ENCODE data around the gene CTSV. TPM values are rescaled to one million over a fixed set of nuclear protein-coding genes. Genes with fewer than 3 reads are reported as not detected.
"Not testable (repeated sequence)": the region's sequence is repeated elsewhere in the genome, so short reads cannot be mapped to it uniquely, and the experiment has no call there.

CTSV gene
- total and polyA plus RNA-seq, 2 experiments from 2014 or later: 102 to 107 TPM

DNA sequence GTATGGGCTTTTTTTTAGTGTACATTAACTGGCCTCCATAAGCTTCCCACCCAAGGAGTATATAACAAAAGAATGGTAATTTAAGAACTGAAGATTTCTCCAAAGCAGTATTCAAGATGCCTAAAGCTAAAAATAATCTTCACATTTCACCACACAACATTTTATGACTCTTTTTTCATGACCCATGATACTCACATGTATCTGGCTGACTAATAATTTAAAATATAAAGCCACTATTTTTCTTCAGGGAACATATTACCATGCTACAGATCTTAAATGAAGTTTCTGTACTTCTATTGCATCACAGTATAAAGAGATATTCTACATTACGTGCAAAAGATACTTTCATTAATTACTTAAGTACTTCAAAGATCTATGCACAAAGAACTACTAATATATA lies 39.2 kb downstream of the CTSV start:
- H2AFZ ChIP-seq: not testable (repeated sequence)
- WGBS (ENCODE audit: low lambda C conversion rate, missing lambda C conversion rate): 100% methylated on average over 1 of the region's 1 CpG
- H3K79me2 ChIP-seq: peaks cover 72% of the 10 kb centered on the region

DNA sequence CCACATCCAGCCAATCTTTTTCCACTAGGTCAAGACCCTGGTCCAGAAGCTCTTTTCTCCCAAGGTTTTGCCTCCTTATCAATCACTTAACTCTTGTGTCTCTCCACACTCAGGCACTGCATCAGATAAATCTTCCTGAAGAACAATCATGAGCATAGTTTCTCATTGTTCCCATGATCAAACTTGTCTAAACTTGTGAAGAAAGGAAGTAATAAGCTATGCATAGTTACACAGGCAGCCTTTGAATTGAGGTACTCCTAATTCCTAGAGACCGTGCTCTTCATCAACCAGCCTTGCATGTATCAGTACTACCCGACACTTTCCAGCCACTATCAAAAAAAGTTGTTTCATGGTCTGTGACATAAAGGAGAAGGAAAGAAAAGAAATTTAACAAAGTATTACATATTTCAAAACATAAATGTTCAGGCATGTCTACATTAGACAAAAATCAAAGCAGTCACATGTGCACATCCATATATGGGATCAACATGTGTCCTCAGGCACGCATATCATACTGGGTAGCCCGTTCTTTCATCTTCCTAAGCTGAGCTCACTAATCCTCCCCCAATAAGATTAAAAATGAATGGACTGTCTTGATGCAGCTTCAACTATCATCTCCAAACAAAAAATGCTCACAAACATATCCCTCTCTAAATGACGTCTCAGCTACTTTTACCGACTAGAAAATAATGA lies 41.8 kb downstream of the CTSV start:
- H3K36me3 ChIP-seq (replicated peaks; ENCODE audit: insufficient read depth, low read depth); H3K27ac ChIP-seq; H3K4me2 ChIP-seq; H3K9me2 ChIP-seq (replicated peaks; ENCODE audit: insufficient read depth); H3K27me3 ChIP-seq; H2AFZ ChIP-seq; H3K9me3 ChIP-seq (ENCODE audit: low read depth); H3K4me1 ChIP-seq (ENCODE audit: insufficient read depth); DNase-seq (ENCODE audit: low spot score); H3K4me3 ChIP-seq: not testable (repeated sequence)
- peaks cover 20% of the 10 kb centered on the region for H4K20me1 ChIP-seq (ENCODE audit: insufficient read depth, poor library complexity, severe bottlenecking)
- peaks cover 57% of the 10 kb centered on the region for H3K79me2 ChIP-seq
- WGBS (ENCODE audit: low lambda C conversion rate, missing lambda C conversion rate): 89% methylated on average over 6 of the region's 6 CpGs

More for the DNA sequence above, 39.2 kb downstream of the CTSV start:
- not testable (repeated sequence) for H3K4me1 ChIP-seq (ENCODE audit: insufficient read depth); DNase-seq (ENCODE audit: low spot score); H3K36me3 ChIP-seq (replicated peaks; ENCODE audit: insufficient read depth, low read depth); H3K27me3 ChIP-seq; H3K9me3 ChIP-seq (ENCODE audit: low read depth); H3K9me2 ChIP-seq (replicated peaks; ENCODE audit: insufficient read depth); H3K27ac ChIP-seq; H3K4me2 ChIP-seq; H3K4me3 ChIP-seq
- H4K20me1 ChIP-seq (ENCODE audit: insufficient read depth, poor library complexity, severe bottlenecking): peaks cover 19% of the 10 kb centered on the region

DNA sequence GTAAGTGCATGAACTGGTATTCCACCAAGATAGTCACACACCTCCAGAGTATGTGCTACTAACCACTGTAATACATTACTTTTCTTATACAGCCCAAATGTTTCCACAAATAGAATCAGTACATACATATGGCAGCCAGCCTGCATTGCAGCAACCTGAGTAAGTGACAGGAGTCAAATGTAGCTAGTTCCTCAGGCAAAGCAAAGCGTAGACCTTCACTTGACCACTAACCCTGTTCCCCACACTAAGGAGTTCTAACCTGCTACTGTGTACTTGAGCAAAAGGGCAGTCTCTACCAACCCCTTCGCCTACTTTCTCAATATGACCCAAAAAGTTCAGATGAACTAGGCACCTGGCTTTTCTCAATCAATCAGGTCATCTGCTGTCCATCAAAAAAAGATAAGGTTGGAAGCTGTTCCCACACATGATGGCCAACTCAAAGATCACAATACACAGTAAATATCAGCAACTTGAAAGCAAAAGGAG lies 44.4 kb downstream of the CTSV start:
- H3K27me3 ChIP-seq; H3K9me2 ChIP-seq (replicated peaks; ENCODE audit: insufficient read depth); H2AFZ ChIP-seq; H3K4me1 ChIP-seq (ENCODE audit: insufficient read depth); H3K9me3 ChIP-seq (ENCODE audit: low read depth); H3K36me3 ChIP-seq (replicated peaks; ENCODE audit: insufficient read depth, low read depth); H3K4me3 ChIP-seq; DNase-seq (ENCODE audit: low spot score); H3K4me2 ChIP-seq; H3K27ac ChIP-seq: not testable (repeated sequence)
- Histone ChIP-seq H4K20me1 (ENCODE audit: insufficient read depth, poor library complexity, severe bottlenecking) (peaks cover 22% of the 10 kb centered on the region), H3K79me2 (peaks cover 58% of the 10 kb centered on the region)
- WGBS (ENCODE audit: low lambda C conversion rate, missing lambda C conversion rate): no CpG with 5 or more reads among the region's 2 CpGs

DNA sequence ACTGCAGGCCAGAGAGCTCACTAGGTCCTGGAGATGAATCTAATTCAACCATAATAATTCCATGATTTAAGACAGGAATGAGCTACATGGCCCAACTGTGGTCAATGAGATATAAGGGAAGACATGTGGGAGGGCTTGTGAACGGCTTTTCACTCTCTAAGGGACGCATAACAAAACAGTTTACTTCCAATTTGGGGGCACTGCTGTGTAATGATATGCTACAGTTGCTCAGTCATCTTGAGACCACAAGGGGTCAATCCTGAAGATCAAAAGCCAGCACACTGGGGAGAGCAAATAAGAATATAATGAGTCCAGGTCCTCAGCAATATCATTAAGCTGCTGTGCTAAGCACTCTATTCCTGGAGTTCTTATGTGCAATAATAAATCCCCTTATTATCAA lies 46.6 kb downstream of the CTSV start:
- 96% methylated on average over 2 of the region's 2 CpGs for whole genome bisulfite sequencing (ENCODE audit: low lambda C conversion rate, missing lambda C conversion rate)
- H4K20me1 ChIP-seq (ENCODE audit: insufficient read depth, poor library complexity, severe bottlenecking): peaks cover 15% of the 10 kb centered on the region

DNA sequence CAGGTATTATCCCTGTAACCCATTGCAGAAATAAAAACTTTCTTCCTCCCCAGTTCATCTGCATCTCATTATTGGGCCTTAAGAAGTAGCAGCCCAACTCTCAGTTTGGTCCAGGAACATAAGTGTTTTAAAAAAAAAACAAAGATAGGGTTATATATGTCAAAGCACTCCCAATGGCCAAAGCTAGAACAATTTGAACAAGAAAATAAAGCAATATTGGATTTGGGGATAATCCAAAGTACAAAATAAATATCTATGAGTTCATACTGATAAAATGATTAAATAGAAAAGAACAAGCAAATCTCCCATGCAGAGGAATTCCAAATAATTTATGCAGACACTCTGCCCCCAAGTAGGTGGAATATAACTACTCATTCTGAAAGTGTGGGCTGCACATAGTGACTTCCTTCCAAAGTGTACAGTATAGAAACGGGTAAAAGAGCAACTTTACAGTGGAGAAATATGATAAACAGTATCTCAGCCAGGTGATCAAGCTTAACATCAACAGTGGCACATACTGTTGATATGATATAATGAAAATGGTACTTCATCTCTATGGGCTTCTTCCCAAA lies 49.1 kb downstream of the CTSV start:
- H3K9me3 ChIP-seq (ENCODE audit: low read depth); H3K27me3 ChIP-seq; H3K4me1 ChIP-seq (ENCODE audit: insufficient read depth); DNase-seq (ENCODE audit: low spot score); H3K4me3 ChIP-seq; H3K9me2 ChIP-seq (replicated peaks; ENCODE audit: insufficient read depth); H3K27ac ChIP-seq; H3K4me2 ChIP-seq; H2AFZ ChIP-seq; H3K36me3 ChIP-seq (replicated peaks; ENCODE audit: insufficient read depth, low read depth): not testable (repeated sequence)
- WGBS (ENCODE audit: low lambda C conversion rate, missing lambda C conversion rate): 87% methylated on average over 1 of the region's 1 CpG
- H4K20me1 ChIP-seq (ENCODE audit: insufficient read depth, poor library complexity, severe bottlenecking): peaks cover 16% of the 10 kb centered on the region
- H3K79me2 ChIP-seq: peaks cover 54% of the 10 kb centered on the region

More for the DNA sequence above, 46.6 kb downstream of the CTSV start:
- not testable (repeated sequence) for H3K4me3 ChIP-seq; H3K4me2 ChIP-seq; H3K9me2 ChIP-seq (replicated peaks; ENCODE audit: insufficient read depth); H2AFZ ChIP-seq; H3K27me3 ChIP-seq; DNase-seq (ENCODE audit: low spot score); H3K4me1 ChIP-seq (ENCODE audit: insufficient read depth); H3K36me3 ChIP-seq (replicated peaks; ENCODE audit: insufficient read depth, low read depth); H3K9me3 ChIP-seq (ENCODE audit: low read depth); H3K27ac ChIP-seq
- peaks cover 47% of the 10 kb centered on the region for H3K79me2 ChIP-seq

DNA sequence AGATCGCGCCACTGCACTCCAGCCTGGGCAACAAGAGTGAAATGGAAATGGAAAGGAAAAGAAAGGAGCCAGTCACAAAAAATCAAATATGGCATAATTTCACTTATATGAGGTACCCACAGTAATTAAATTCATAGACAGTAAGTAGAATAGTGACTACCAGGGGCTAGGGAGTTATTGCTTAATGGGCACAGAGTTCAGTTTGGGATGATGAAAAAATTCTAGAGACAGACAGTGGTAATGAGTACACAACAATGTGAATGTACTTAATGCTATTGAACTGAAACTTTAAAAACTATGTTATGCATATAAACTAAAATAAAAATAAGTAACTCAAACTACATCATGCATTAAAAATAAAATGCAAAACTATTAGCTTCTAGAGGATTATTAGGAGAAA lies 54.1 kb downstream of the CTSV start:
- H3K4me1 ChIP-seq (ENCODE audit: insufficient read depth); H3K36me3 ChIP-seq (replicated peaks; ENCODE audit: insufficient read depth, low read depth); H3K4me2 ChIP-seq; H2AFZ ChIP-seq; H3K4me3 ChIP-seq; H3K27ac ChIP-seq; H4K20me1 ChIP-seq (ENCODE audit: insufficient read depth, poor library complexity, severe bottlenecking); H3K9me3 ChIP-seq (ENCODE audit: low read depth); H3K9me2 ChIP-seq (replicated peaks; ENCODE audit: insufficient read depth); H3K27me3 ChIP-seq; DNase-seq (ENCODE audit: low spot score): not testable (repeated sequence)
- WGBS (ENCODE audit: low lambda C conversion rate, missing lambda C conversion rate): 100% methylated on average over 2 of the region's 2 CpGs
- H3K79me2 ChIP-seq: peaks cover 63% of the 10 kb centered on the region

DNA sequence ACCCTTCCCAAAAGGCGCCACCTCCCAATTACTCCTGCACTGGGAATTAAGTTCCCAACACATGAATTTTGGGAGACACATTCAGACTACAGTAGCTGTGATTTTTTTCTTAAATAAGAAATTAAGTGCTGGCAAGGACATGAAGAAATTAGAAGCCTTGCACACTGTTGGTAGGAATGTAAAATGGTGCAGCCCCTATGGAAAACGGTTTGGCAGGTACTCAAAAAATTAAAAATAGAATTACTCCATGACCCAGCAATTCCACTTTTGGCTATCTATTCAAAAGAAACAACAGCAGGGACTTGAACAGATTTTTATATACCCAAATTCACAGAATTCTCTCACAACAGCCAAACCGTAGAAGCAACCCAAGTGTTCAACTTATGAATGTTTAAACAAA lies 54.8 kb downstream of the CTSV start:
- not testable (repeated sequence) for H4K20me1 ChIP-seq (ENCODE audit: insufficient read depth, poor library complexity, severe bottlenecking); H3K9me3 ChIP-seq (ENCODE audit: low read depth); H3K4me3 ChIP-seq; DNase-seq (ENCODE audit: low spot score); H3K36me3 ChIP-seq (replicated peaks; ENCODE audit: insufficient read depth, low read depth); H3K9me2 ChIP-seq (replicated peaks; ENCODE audit: insufficient read depth); H3K4me1 ChIP-seq (ENCODE audit: insufficient read depth); H3K4me2 ChIP-seq; H2AFZ ChIP-seq; H3K27me3 ChIP-seq; H3K27ac ChIP-seq
- peaks cover 66% of the 10 kb centered on the region for H3K79me2 ChIP-seq
- WGBS (ENCODE audit: low lambda C conversion rate, missing lambda C conversion rate): 95% methylated on average over 2 of the region's 3 CpGs

DNA sequence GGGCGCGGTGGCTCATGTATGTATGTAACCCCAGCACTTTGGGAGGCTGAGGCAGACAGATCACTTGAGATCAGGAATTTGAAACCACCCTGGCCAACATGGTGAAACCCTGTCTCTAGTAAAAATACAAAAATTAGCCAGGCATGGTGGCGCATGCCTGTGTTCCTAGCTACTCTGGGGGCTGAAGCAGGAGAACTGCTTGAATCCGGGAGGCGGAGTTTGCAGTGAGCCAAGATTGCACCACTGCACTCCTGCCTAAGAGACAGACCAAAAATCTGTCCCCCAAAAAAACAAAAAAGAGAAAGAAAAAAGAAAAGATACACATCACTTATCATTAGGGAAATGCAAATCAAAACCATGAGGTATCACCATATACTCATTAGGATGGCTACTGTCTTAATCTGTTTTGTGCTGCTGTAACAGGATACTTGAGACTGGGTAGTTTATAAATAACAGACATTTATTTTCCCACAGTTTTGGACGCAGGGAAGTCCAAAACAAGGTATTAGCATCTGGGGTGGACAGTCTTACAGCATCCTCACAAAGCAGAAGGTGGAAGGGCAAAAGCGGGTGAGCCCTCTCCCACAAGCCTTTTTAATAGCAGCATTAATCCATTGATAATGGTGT lies 55.3 kb downstream of the CTSV start:
- H3K27ac ChIP-seq; H3K4me3 ChIP-seq; H2AFZ ChIP-seq; H3K36me3 ChIP-seq (replicated peaks; ENCODE audit: insufficient read depth, low read depth); H3K4me2 ChIP-seq; H3K9me2 ChIP-seq (replicated peaks; ENCODE audit: insufficient read depth); H3K27me3 ChIP-seq; H3K9me3 ChIP-seq (ENCODE audit: low read depth); DNase-seq (ENCODE audit: low spot score); H4K20me1 ChIP-seq (ENCODE audit: insufficient read depth, poor library complexity, severe bottlenecking); H3K4me1 ChIP-seq (ENCODE audit: insufficient read depth): not testable (repeated sequence)
- 93% methylated on average over 7 of the region's 7 CpGs for WGBS (ENCODE audit: low lambda C conversion rate, missing lambda C conversion rate)
- peaks cover 68% of the 10 kb centered on the region for H3K79me2 ChIP-seq

Measured in hepatocyte (in vitro differentiated cells).